Gastrocnemius medialis (tissue), 4 donors: Measurements from ENCODE around the gene HOXC13.

ENCODE experiments used
- POLR2A ChIP-seq, 2 donors: fragments of 450-650 bp; IDR thresholded peaks; one replicate each; pipeline ENCODE4 v1.6.1; 2017; ENCODE audit warnings: antibody characterized with exemption in 2 of 2, mild to moderate bottlenecking in 2 of 2, moderate library complexity in 2 of 2
- TF ChIP-seq, protein P1 (sequence below), 5 experiments: fragments of 450-650 bp in 3 of 5; fragments of 200-600 bp in 2 of 5; sonication (generic) in 2 of 5; IDR thresholded peaks in 4 of 5; conservative IDR thresholded peaks in 1 of 5; 1 replicate in 4 of 5; 2 replicates in 1 of 5; pipeline ENCODE4 v1.5.1; 2016 to 2019; ENCODE audit warnings: antibody characterized with exemption in 5 of 5, mild to moderate bottlenecking in 3 of 5, moderate library complexity in 3 of 5

DNA sequence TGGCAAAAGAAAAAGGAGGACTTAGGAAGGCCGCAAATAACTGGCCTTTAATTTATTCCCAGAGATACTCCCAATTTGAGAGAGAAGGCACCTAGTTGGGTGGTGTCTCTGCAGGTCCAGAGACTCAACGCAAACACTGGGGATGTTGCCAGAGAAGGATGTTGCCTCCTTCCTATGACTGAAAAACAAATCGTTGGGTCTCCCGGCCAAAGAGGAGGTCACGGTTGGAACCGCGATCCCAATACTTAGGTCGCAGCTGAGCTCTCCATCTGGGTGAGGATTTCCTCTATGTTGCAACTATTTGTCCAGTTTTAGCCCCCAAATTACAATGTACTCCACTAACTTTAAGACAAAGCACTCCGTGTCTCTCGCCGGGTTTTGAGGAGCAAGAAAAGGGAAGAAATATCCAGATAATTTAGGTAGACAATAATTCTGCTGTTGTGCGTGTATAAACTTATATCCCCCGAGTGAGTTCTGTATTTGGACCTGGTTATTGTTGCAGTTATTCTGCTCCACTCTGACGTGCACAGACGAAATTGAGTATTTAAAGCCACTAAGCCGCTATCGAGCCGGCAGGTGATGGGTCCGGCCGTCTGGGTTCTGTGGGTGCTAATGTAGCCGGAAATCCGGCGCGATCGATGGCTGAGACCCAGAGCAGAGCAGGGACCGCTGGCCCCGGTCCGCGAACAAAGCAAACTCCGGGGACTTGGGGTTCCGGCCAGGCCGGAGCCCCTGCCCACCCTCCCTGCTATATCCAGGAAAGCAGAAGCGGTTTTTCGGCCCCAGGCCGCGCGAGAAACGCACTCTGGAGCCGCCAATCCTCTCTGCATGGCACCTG is 21.8 kb downstream of the HOXC13 start:
- TF ChIP-seq, protein P1, sequence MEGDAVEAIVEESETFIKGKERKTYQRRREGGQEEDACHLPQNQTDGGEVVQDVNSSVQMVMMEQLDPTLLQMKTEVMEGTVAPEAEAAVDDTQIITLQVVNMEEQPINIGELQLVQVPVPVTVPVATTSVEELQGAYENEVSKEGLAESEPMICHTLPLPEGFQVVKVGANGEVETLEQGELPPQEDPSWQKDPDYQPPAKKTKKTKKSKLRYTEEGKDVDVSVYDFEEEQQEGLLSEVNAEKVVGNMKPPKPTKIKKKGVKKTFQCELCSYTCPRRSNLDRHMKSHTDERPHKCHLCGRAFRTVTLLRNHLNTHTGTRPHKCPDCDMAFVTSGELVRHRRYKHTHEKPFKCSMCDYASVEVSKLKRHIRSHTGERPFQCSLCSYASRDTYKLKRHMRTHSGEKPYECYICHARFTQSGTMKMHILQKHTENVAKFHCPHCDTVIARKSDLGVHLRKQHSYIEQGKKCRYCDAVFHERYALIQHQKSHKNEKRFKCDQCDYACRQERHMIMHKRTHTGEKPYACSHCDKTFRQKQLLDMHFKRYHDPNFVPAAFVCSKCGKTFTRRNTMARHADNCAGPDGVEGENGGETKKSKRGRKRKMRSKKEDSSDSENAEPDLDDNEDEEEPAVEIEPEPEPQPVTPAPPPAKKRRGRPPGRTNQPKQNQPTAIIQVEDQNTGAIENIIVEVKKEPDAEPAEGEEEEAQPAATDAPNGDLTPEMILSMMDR (IDR thresholded peaks at IDR 0.05 in 4 of 5, conservative IDR thresholded peaks at IDR 0.05 in 1 of 5): no peak
- no peak for TF ChIP-seq POLR2A (IDR thresholded peaks at IDR 0.05)
